Progenitor cell of endocrine pancreas (in vitro differentiated cells): ENCODE data around the gene SPEF2. TPM values are rescaled to one million over a fixed set of nuclear protein-coding genes. Genes with fewer than 3 reads are reported as not detected.

Source experiments
- DNase-seq: peaks from one replicate; pipeline ENCODE4 v3.0.0; 2021; ENCODE audit warnings: low spot score; ENCODE audit not compliant: unreplicated experiment
- H3K27ac Mint-ChIP-seq: 2 replicates; pipeline ENCODE4 v1.8.0; 2021; ENCODE audit warnings: mild to moderate bottlenecking, moderate library complexity, mixed read lengths
- H3K27me3 Mint-ChIP-seq: 2 replicates; pipeline ENCODE4 v1.8.0; 2021; ENCODE audit warnings: mixed read lengths
- H3K36me3 Mint-ChIP-seq: 2 replicates; pipeline ENCODE4 v1.8.0; 2022; ENCODE audit warnings: mixed read lengths; ENCODE audit not compliant: insufficient read depth
- H3K4me1 Mint-ChIP-seq: 2 replicates; pipeline ENCODE4 v1.8.0; 2021; ENCODE audit warnings: low read depth, mixed read lengths
- H3K4me3 Mint-ChIP-seq: 2 replicates; pipeline ENCODE4 v1.8.0; 2021; ENCODE audit warnings: low read depth, mild to moderate bottlenecking, moderate library complexity, mixed read lengths
- H3K9me3 Mint-ChIP-seq: 2 replicates; pipeline ENCODE4 v1.8.0; 2021; ENCODE audit warnings: low read depth, mixed read lengths
- CTCF ChIP-seq: fragments of 200-600 bp; sonication (generic); IDR thresholded peaks from one replicate; pipeline ENCODE4 v1.5.0; 2021; ENCODE audit warnings: antibody characterized with exemption, mild to moderate bottlenecking; ENCODE audit not compliant: unreplicated experiment
- total RNA-seq: library from RNA; stranded (reverse); gene quantifications from 2 replicates; pipeline ENCODE4 v1.2.1, GENCODE V29; 2021

SPEF2 gene
- total RNA-seq, 1 donor from 2014 or later, result 16.0 TPM

DNA sequence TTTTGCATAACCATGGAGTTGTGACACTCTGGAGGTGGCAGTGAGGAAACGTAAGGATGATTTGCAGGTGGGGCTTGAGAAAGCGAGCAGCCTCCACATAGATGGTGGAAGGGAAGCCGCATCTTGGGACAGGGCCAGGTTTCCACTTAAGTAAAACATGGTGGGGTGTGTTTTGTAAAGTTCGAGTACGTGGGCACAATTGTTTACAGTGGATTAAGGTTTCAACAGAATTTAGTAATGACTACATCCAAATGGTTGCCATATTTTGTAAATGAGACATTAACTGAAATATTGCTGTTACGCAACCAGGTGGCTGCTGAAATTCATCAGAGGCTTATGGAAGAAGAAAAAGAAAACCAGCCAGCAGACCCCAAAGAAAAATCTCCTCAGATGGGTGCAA lies 153.6 kb downstream of the SPEF2 start:
- H3K36me3 Mint-ChIP-seq, result no peaks in the 10 kb centered on the region
- H3K4me1 Mint-ChIP-seq, result no peaks in the 10 kb centered on the region
- H3K9me3 Mint-ChIP-seq, result no peaks in the 10 kb centered on the region
- peaks cover 10% of the 10 kb centered on the region for H3K27me3 Mint-ChIP-seq
- TF ChIP-seq CTCF, result no peak
- no peak overlapping the region for H3K27ac Mint-ChIP-seq
- H3K4me3 Mint-ChIP-seq, result no peak overlapping the region
- no peak for DNase-seq

DNA sequence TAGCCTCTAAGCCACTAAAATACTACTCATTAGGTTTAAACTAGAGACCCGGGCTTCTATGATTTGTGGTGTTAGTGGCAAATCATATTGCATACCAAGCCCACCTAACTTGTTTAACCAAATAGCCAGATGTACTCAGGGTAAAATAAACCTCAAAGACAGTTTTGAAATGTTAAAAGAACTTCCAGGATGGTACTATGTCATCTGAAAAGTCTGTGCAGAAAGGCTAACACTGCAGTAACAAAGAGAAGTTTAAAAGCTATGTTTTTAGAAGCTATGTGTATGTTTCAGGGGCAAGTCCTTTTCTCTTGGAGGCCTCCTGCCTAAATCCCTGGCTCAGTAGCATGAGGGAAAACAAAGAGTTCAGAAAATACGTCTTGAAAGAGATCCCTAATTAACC lies 154.2 kb downstream of the SPEF2 start:
- Mint-ChIP-seq H3K36me3 (no peaks in the 10 kb centered on the region), H3K4me3 (no peak overlapping the region), H3K27ac (no peak overlapping the region), H3K27me3 (peaks cover 10% of the 10 kb centered on the region), H3K4me1 (no peaks in the 10 kb centered on the region), H3K9me3 (no peaks in the 10 kb centered on the region)
- no peak for TF ChIP-seq CTCF
- DNase-seq, result no peak

DNA sequence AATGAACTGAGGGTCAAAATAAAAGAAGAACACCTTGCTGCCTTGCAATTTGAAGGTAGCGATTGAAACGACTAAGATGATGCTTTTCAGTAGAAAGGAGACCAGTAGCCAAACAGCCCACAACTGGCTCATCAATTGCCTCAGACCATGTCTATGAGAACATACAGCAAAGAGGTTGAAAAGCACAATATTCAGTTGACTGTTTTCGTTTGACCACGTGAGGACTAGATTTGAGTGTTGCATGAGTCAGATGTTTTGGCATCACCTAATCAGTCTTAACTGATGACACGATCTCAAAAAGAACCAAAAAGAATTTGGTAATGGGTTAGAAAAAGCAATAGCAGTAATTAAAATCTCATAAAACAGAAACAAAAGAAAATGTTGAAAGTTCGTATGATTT lies 156.3 kb downstream of the SPEF2 start:
- Mint-ChIP-seq H3K4me3 (no peak overlapping the region), H3K36me3 (no peaks in the 10 kb centered on the region), H3K4me1 (no peaks in the 10 kb centered on the region)

GRCh38 chr5:35776757-35777156 lies 159.1 kb downstream of the SPEF2 start:
- no peak overlapping the region for H3K27ac Mint-ChIP-seq
- H3K4me1 Mint-ChIP-seq, result no peaks in the 10 kb centered on the region
- H3K27me3 Mint-ChIP-seq, result peaks cover 9% of the 10 kb centered on the region
- no peaks in the 10 kb centered on the region for H3K36me3 Mint-ChIP-seq
- no peak for DNase-seq
- TF ChIP-seq CTCF, result no peak
- H3K4me3 Mint-ChIP-seq, result no peak overlapping the region
- no peaks in the 10 kb centered on the region for H3K9me3 Mint-ChIP-seq

More for the DNA sequence above, 156.3 kb downstream of the SPEF2 start:
- Mint-ChIP-seq H3K9me3 (no peaks in the 10 kb centered on the region), H3K27ac (no peak overlapping the region), H3K27me3 (peaks cover 6% of the 10 kb centered on the region)
- DNase-seq, result no peak
- TF ChIP-seq CTCF, result no peak

GRCh38 chr5:35777358-35778087 lies 159.9 kb downstream of the SPEF2 start:
- Mint-ChIP-seq H3K27ac (no peak overlapping the region), H3K27me3 (peaks cover 6% of the 10 kb centered on the region), H3K9me3 (no peaks in the 10 kb centered on the region), H3K4me3 (no peak overlapping the region), H3K36me3 (no peaks in the 10 kb centered on the region), H3K4me1 (no peaks in the 10 kb centered on the region)
- TF ChIP-seq CTCF, result peak; percentile 75
- peak; percentile 41 for DNase-seq
